Limb (tissue), 2 donors: ENCODE measurements around the gene AK8.

Experiments
- DNase-seq, 2 donors: peaks; one replicate each; pipeline ENCODE4 v3.0.0-alpha.2; 2016; ENCODE audit errors: extremely low spot score in 2 of 2

Gene AK8

GRCh38 chr9:132877824-132878694, at the start of gene AK8:
TSS of gene AK8 (minus strand) at chr9:132878284. CDS start at chr9:132878255, 29 bp downstream.
- peak; percentile 77 to 91 for DNase-seq

- no peak for DNase-seq
Observed at GRCh38 chr9:132927704-132928103, 49.6 kb upstream of the AK8 start.

- no peak for DNase-seq
Observed at GRCh38 chr9:132923346-132923902, 45.3 kb upstream of the AK8 start.

- DNase-seq: no peak
Observed at GRCh38 chr9:132919614-132920268, 41.7 kb upstream of the AK8 start.

- no peak for DNase-seq
Observed at GRCh38 chr9:132914924-132915323, 36.8 kb upstream of the AK8 start.

- DNase-seq: no peak
Observed at GRCh38 chr9:132912131-132912530, 34.0 kb upstream of the AK8 start.

- DNase-seq: no peak
Observed at GRCh38 chr9:132910376-132910775, 32.3 kb upstream of the AK8 start.

- no peak for DNase-seq
Observed at GRCh38 chr9:132909311-132909710, 31.2 kb upstream of the AK8 start.

GRCh38 chr9:132908635-132909034, 30.6 kb upstream of the AK8 start:
- DNase-seq: no peak

GRCh38 chr9:132905726-132906125, 27.6 kb upstream of the AK8 start:
- no peak for DNase-seq

GRCh38 chr9:132903574-132904492, 25.7 kb upstream of the AK8 start:
- DNase-seq: no peak

- DNase-seq: peak; percentile 79 to 89
Observed at GRCh38 chr9:132901858-132902831, 24.1 kb upstream of the AK8 start.

- DNase-seq: no peak
Observed at GRCh38 chr9:132898051-132898450, 20.0 kb upstream of the AK8 start.

GRCh38 chr9:132896906-132897305, 18.8 kb upstream of the AK8 start:
- no peak for DNase-seq

- no peak for DNase-seq
Observed at GRCh38 chr9:132896264-132896663, 18.2 kb upstream of the AK8 start.

- DNase-seq: no peak
Observed at GRCh38 chr9:132894862-132895835, 17.1 kb upstream of the AK8 start.

- no peak for DNase-seq
Observed at GRCh38 chr9:132894346-132894745, 16.3 kb upstream of the AK8 start.

GRCh38 chr9:132892400-132892799, 14.3 kb upstream of the AK8 start:
- DNase-seq: no peak

GRCh38 chr9:132888151-132888550, 10.1 kb upstream of the AK8 start:
- DNase-seq: no peak
